ENCODE data around the gene FBXL7. TPM values are rescaled to one million over a fixed set of nuclear protein-coding genes. Genes with fewer than 3 reads are reported as not detected.

FBXL7 gene
- total and polyA plus RNA-seq, 9 of the 15 experiments (the other 6 are each of a cell fraction or from before 2014, with no cell fraction given) = 0.04 to 0.08 TPM; not detected in 7

DNA sequence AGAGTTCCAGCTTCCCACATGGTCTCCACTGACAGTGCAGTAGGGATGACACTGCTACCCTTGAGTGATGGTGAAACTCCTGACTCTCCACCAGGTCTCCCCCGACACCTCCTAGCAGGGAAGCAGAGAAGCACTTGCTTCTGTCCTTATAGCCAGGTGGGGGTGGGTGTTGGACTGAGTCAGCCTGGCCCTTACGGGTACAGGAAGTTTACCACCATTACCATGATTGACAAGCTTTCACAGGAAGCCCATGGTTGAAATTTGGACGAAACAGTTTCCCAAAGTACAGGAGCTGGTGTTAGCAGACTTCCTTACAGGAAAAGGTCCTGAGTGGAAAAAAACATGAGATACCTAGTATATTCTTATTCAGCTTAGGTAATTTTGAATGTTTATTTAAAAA is 3.1 kb upstream of the FBXL7 start (continued):
- TF ChIP-seq, protein P1, sequence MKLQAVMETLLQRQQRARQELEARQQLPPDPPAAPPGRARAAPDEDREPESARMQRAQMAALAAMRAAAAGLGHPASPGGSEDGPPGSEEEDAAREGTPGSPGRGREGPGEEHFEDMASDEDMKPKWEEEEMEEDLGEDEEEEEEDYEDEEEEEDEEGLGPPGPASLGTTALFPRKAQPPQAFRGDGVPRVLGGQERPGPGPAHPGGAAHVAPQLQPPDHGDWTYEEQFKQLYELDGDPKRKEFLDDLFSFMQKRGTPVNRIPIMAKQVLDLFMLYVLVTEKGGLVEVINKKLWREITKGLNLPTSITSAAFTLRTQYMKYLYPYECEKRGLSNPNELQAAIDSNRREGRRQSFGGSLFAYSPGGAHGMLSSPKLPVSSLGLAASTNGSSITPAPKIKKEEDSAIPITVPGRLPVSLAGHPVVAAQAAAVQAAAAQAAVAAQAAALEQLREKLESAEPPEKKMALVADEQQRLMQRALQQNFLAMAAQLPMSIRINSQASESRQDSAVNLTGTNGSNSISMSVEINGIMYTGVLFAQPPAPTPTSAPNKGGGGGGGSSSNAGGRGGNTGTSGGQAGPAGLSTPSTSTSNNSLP (IDR thresholded peaks at IDR 0.05; ENCODE audit: borderline replicate concordance, low read depth, low read length) = no peak
- TF ChIP-seq NR2C2 (CRISPR knock-in tag; IDR thresholded peaks at IDR 0.05) (no peak), NR2C2 (tag; IDR thresholded peaks at IDR 0.05) (no peak), ZNF551 (CRISPR knock-in tag; IDR thresholded peaks at IDR 0.05) (no peak), TOE1 (IDR thresholded peaks at IDR 0.05; ENCODE audit: borderline replicate concordance) (no peak), TOE1 (CRISPR knock-in tag; IDR thresholded peaks at IDR 0.05; ENCODE audit: borderline replicate concordance, low read depth) (no peak)
- TF ChIP-seq, protein P2, sequence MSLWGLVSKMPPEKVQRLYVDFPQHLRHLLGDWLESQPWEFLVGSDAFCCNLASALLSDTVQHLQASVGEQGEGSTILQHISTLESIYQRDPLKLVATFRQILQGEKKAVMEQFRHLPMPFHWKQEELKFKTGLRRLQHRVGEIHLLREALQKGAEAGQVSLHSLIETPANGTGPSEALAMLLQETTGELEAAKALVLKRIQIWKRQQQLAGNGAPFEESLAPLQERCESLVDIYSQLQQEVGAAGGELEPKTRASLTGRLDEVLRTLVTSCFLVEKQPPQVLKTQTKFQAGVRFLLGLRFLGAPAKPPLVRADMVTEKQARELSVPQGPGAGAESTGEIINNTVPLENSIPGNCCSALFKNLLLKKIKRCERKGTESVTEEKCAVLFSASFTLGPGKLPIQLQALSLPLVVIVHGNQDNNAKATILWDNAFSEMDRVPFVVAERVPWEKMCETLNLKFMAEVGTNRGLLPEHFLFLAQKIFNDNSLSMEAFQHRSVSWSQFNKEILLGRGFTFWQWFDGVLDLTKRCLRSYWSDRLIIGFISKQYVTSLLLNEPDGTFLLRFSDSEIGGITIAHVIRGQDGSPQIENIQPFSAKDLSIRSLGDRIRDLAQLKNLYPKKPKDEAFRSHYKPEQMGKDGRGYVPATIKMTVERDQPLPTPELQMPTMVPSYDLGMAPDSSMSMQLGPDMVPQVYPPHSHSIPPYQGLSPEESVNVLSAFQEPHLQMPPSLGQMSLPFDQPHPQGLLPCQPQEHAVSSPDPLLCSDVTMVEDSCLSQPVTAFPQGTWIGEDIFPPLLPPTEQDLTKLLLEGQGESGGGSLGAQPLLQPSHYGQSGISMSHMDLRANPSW (CRISPR knock-in tag; IDR thresholded peaks at IDR 0.05) = no peak
- TF ChIP-seq, protein P3, sequence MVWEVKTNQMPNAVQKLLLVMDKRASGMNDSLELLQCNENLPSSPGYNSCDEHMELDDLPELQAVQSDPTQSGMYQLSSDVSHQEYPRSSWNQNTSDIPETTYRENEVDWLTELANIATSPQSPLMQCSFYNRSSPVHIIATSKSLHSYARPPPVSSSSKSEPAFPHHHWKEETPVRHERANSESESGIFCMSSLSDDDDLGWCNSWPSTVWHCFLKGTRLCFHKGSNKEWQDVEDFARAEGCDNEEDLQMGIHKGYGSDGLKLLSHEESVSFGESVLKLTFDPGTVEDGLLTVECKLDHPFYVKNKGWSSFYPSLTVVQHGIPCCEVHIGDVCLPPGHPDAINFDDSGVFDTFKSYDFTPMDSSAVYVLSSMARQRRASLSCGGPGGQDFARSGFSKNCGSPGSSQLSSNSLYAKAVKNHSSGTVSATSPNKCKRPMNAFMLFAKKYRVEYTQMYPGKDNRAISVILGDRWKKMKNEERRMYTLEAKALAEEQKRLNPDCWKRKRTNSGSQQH (CRISPR knock-in tag; IDR thresholded peaks at IDR 0.05) = no peak

Data from K562 (cell line).